ENCODE data around the gene CUL2. TPM values are rescaled to one million over a fixed set of nuclear protein-coding genes. Genes with fewer than 3 reads are reported as not detected.

Gene CUL2
- total RNA-seq, 4 donors from 2014 or later: 6.4 to 43.3 (median 25.3) TPM

- DNase-seq: peak; percentile 19 to 34
- no peak overlapping the region for H3K4me3 ChIP-seq
- no peaks in the 10 kb centered on the region for H3K9me3 ChIP-seq
- no peak overlapping the region for H3K27ac ChIP-seq
- no peaks in the 10 kb centered on the region for H3K27me3 ChIP-seq
- H3K4me1 ChIP-seq: no peaks in the 10 kb centered on the region
- TF ChIP-seq CTCF (IDR thresholded peaks at IDR 0.05): no peak
- TF ChIP-seq POLR2A (IDR thresholded peaks at IDR 0.05): no peak
- intact Hi-C loops (cut with DNase I; ENCODE audit: low total_unique reads): no loop called here
- H3K36me3 ChIP-seq: no peaks in the 10 kb centered on the region
These were observed 122.7 kb downstream of the CUL2 start for GRCh38 chr10:34967335-34967880.

GRCh38 chr10:34966451-34966850 is 123.7 kb downstream of the CUL2 start:
- TF ChIP-seq CTCF (IDR thresholded peaks at IDR 0.05): no peak
- TF ChIP-seq POLR2A (IDR thresholded peaks at IDR 0.05): no peak
- Histone ChIP-seq H3K36me3 (no peaks in the 10 kb centered on the region), H3K27ac (no peak overlapping the region), H3K27me3 (no peaks in the 10 kb centered on the region), H3K4me1 (no peaks in the 10 kb centered on the region), H3K4me3 (no peak overlapping the region), H3K9me3 (no peaks in the 10 kb centered on the region)
- intact Hi-C loops (cut with DNase I; ENCODE audit: low total_unique reads): no loop called here
- DNase-seq: no peak

- no peak for DNase-seq
- no peaks in the 10 kb centered on the region for H3K27me3 ChIP-seq
- H3K27ac ChIP-seq: no peak overlapping the region
- TF ChIP-seq CTCF (IDR thresholded peaks at IDR 0.05) (no peak), POLR2A (IDR thresholded peaks at IDR 0.05) (no peak)
- no peaks in the 10 kb centered on the region for H3K4me1 ChIP-seq
- H3K36me3 ChIP-seq: no peaks in the 10 kb centered on the region
- intact Hi-C loops (cut with DNase I; ENCODE audit: low total_unique reads): no loop called here
- no peak overlapping the region for H3K4me3 ChIP-seq
- no peaks in the 10 kb centered on the region for H3K9me3 ChIP-seq
These were observed 124.1 kb downstream of the CUL2 start for GRCh38 chr10:34966040-34966439.

- H3K9me3 ChIP-seq: no peaks in the 10 kb centered on the region
- no peak for DNase-seq
- H3K36me3 ChIP-seq: no peaks in the 10 kb centered on the region
- no peak for TF ChIP-seq POLR2A (IDR thresholded peaks at IDR 0.05)
- TF ChIP-seq CTCF (IDR thresholded peaks at IDR 0.05): no peak
- intact Hi-C loops (cut with DNase I; ENCODE audit: low total_unique reads): no loop called here
- no peaks in the 10 kb centered on the region for H3K27me3 ChIP-seq
- H3K4me3 ChIP-seq: no peak overlapping the region
- no peaks in the 10 kb centered on the region for H3K4me1 ChIP-seq
- H3K27ac ChIP-seq: no peak overlapping the region
These were observed 125.9 kb downstream of the CUL2 start for GRCh38 chr10:34964166-34964800.

GRCh38 chr10:34962866-34963265 is 127.3 kb downstream of the CUL2 start:
- intact Hi-C loops (cut with DNase I; ENCODE audit: low total_unique reads): no loop called here
- H3K4me1 ChIP-seq: no peaks in the 10 kb centered on the region
- H3K27ac ChIP-seq: no peak overlapping the region
- H3K27me3 ChIP-seq: no peaks in the 10 kb centered on the region
- no peaks in the 10 kb centered on the region for H3K9me3 ChIP-seq
- TF ChIP-seq CTCF (IDR thresholded peaks at IDR 0.05) (no peak), POLR2A (IDR thresholded peaks at IDR 0.05) (no peak)
- DNase-seq: no peak
- H3K36me3 ChIP-seq: no peaks in the 10 kb centered on the region
- H3K4me3 ChIP-seq: no peak overlapping the region
